SU-DHL-6 (cell line): Measurements from ENCODE around the gene BICC1.

Experiments
- H2AFZ ChIP-seq: fragments of 200-600 bp; sonication (generic); 2 replicates; pipeline ENCODE4 v1.6.1; 2014; ENCODE audit warnings: low read depth, mild to moderate bottlenecking, moderate library complexity, mixed read lengths, antibody characterized with exemption, low read length; ENCODE audit not compliant: severe bottlenecking
- H3F3A ChIP-seq: fragments of 200-600 bp; shearing (Covaris generic); 2 replicates; pipeline ENCODE4 v1.6.0; 2016; ENCODE audit warnings: antibody characterized with exemption, mild to moderate bottlenecking; ENCODE audit not compliant: insufficient read depth
- H3K27ac ChIP-seq: fragments of 200-600 bp; sonication (generic); 2 replicates; pipeline ENCODE4 v1.5.1; 2016; ENCODE audit warnings: low read depth, mild to moderate bottlenecking, low read length, moderate library complexity, mixed read lengths
- H3K27me3 ChIP-seq: fragments of 200-600 bp; sonication (generic), shearing (Covaris generic); 2 replicates; pipeline ENCODE4 v1.6.0; 2014; ENCODE audit warnings: mild to moderate bottlenecking, low read length
- H3K36me3 ChIP-seq: fragments of 200-600 bp; sonication (generic); 2 replicates; pipeline ENCODE4 v1.6.1; 2014; ENCODE audit warnings: mild to moderate bottlenecking, low read length, mixed read lengths
- H3K4me2 ChIP-seq: fragments of 300-600, 200-600 bp; shearing (Covaris generic), sonication (generic); 2 replicates; pipeline ENCODE4 v1.6.0; 2014; ENCODE audit warnings: low read length, low read depth, mild to moderate bottlenecking; ENCODE audit not compliant: poor library complexity, severe bottlenecking
- H3K4me3 ChIP-seq: fragments of 200-600 bp; sonication (generic); 2 replicates; pipeline ENCODE4 v1.5.1; 2014; ENCODE audit warnings: antibody characterized with exemption, low read length, mild to moderate bottlenecking, mixed read lengths; ENCODE audit not compliant: insufficient read depth, poor library complexity, severe bottlenecking
- H3K79me2 ChIP-seq: fragments of 200-600 bp; sonication (generic); 2 replicates; pipeline ENCODE4 v1.6.1; 2014; ENCODE audit warnings: mild to moderate bottlenecking, low read length, moderate library complexity; ENCODE audit not compliant: insufficient read depth
- H3K9ac ChIP-seq: fragments of 200-600 bp; sonication (generic); 2 replicates; pipeline ENCODE4 v1.7.0; 2014; ENCODE audit warnings: mild to moderate bottlenecking, low read length
- H3K9me2 ChIP-seq: fragments of 200-600 bp; sonication (generic); replicated peaks from 2 replicates; pipeline ENCODE4 v1.6.1; 2014; ENCODE audit warnings: low read length; ENCODE audit not compliant: insufficient read depth
- H3K9me3 ChIP-seq: fragments of 200-600 bp; sonication (generic); 2 replicates; pipeline ENCODE4 v1.6.1; 2014; ENCODE audit warnings: low read length, mixed read lengths; ENCODE audit not compliant: insufficient read depth
- H4K20me1 ChIP-seq: fragments of 200-600 bp; sonication (generic); 2 replicates; pipeline ENCODE4 v1.6.1; 2014; ENCODE audit warnings: low read depth, mild to moderate bottlenecking, antibody characterized with exemption, low read length, moderate library complexity, mixed read lengths
- CTCF ChIP-seq: fragments of 200-600 bp; sonication (generic); IDR thresholded peaks from one replicate; pipeline ENCODE4 v1.5.1; 2017; ENCODE audit warnings: antibody characterized with exemption, mild to moderate bottlenecking, low read length, moderate library complexity; ENCODE audit not compliant: insufficient read depth, poor library complexity, severe bottlenecking
- EZH2phosphoT487 ChIP-seq: fragments of 200-600 bp; sonication (generic), shearing (Covaris generic); conservative IDR thresholded peaks from 2 replicates; pipeline ENCODE4 v1.6.1; 2018; ENCODE audit warnings: mild to moderate bottlenecking, antibody characterized with exemption, low read length, moderate library complexity, mixed read lengths

Gene BICC1

GRCh38 chr10:58833771-58834561 is 321.3 kb downstream of the BICC1 start:
- H3K9me2 ChIP-seq = no peaks in the 10 kb centered on the region
- no peaks in the 10 kb centered on the region for H3K9me3 ChIP-seq
- H4K20me1 ChIP-seq = no peaks in the 10 kb centered on the region
- no peak overlapping the region for H3K9ac ChIP-seq
- H3K79me2 ChIP-seq = no peaks in the 10 kb centered on the region
- H3K27me3 ChIP-seq = no peaks in the 10 kb centered on the region
- H3K4me2 ChIP-seq = no peak overlapping the region
- no peaks in the 10 kb centered on the region for H3F3A ChIP-seq
- no peak overlapping the region for H3K4me3 ChIP-seq
- no peaks in the 10 kb centered on the region for H3K36me3 ChIP-seq
- H3K27ac ChIP-seq = no peak overlapping the region
- TF ChIP-seq CTCF (no peak), EZH2phosphoT487 (no peak)
- H2AFZ ChIP-seq = no peak overlapping the region

GRCh38 chr10:58836176-58836700 is 323.6 kb downstream of the BICC1 start:
- Histone ChIP-seq H3K9ac (no peak overlapping the region), H3K4me3 (no peak overlapping the region), H3K79me2 (no peaks in the 10 kb centered on the region), H3K9me3 (no peaks in the 10 kb centered on the region), H3K36me3 (no peaks in the 10 kb centered on the region), H3K9me2 (no peaks in the 10 kb centered on the region), H2AFZ (no peak overlapping the region), H4K20me1 (no peaks in the 10 kb centered on the region), H3F3A (no peaks in the 10 kb centered on the region), H3K27ac (no peak overlapping the region), H3K27me3 (no peaks in the 10 kb centered on the region), H3K4me2 (no peak overlapping the region)
- TF ChIP-seq CTCF (no peak), EZH2phosphoT487 (no peak)

GRCh38 chr10:58836991-58837575 is 324.4 kb downstream of the BICC1 start:
- Histone ChIP-seq H3K36me3 (no peaks in the 10 kb centered on the region), H3K27me3 (no peaks in the 10 kb centered on the region), H3K9me2 (no peaks in the 10 kb centered on the region), H3K79me2 (no peaks in the 10 kb centered on the region), H3K4me3 (no peak overlapping the region), H3K9me3 (no peaks in the 10 kb centered on the region), H3K9ac (no peak overlapping the region), H2AFZ (no peak overlapping the region), H3K27ac (no peak overlapping the region), H3F3A (no peaks in the 10 kb centered on the region), H3K4me2 (no peak overlapping the region), H4K20me1 (no peaks in the 10 kb centered on the region)
- no peak for TF ChIP-seq EZH2phosphoT487
- no peak for TF ChIP-seq CTCF
